Thoracic aorta (tissue), 2 donors: Measurements from ENCODE around the gene HAPLN3. TPM values are rescaled to one million over a fixed set of nuclear protein-coding genes. Genes with fewer than 3 reads are reported as not detected.
"Not testable (repeated sequence)": the region's sequence is repeated elsewhere in the genome, so short reads cannot be mapped to it uniquely, and the experiment has no call there.

Experiments used
- ATAC-seq: fragments of 150-250 bp; one replicate; pipeline ENCODE4 v1.8.0; 2017; ENCODE audit warnings: low read depth; ENCODE audit not compliant: insufficient number of reproducible peaks, low FRiP score
- DNase-seq: peaks from one replicate; pipeline ENCODE4 v3.0.0-alpha.2; 2020; ENCODE audit warnings: low spot score
- H3K27ac ChIP-seq, 2 donors: fragments of 200-600 bp; sonication (generic); 1 replicate in 1 of 2; 2 replicates in 1 of 2; pipeline ENCODE4 v1.5.1; 2016; ENCODE audit warnings: mild to moderate bottlenecking in 2 of 2, moderate library complexity in 2 of 2
- H3K27me3 ChIP-seq: fragments of 200-600 bp; sonication (generic); replicated peaks from 2 replicates; pipeline ENCODE4 v1.6.0; 2016; ENCODE audit warnings: mild to moderate bottlenecking; ENCODE audit not compliant: insufficient read depth
- H3K36me3 ChIP-seq: fragments of 200-600 bp; sonication (generic); one replicate; pipeline ENCODE4 v1.5.1; 2016
- H3K4me1 ChIP-seq, 2 donors: fragments of 200-600 bp; sonication (generic); 1 replicate in 1 of 2; 2 replicates in 1 of 2; pipeline versions ENCODE4 v1.5.1 to v1.6.0; 2016; ENCODE audit warnings: low read depth in 2 of 2, mild to moderate bottlenecking in 1 of 2; ENCODE audit not compliant: control insufficient read depth in 1 of 2
- H3K4me3 ChIP-seq: fragments of 200-600 bp; sonication (generic); 2 replicates; pipeline ENCODE4 v1.5.1; 2016; ENCODE audit warnings: mild to moderate bottlenecking
- H3K9me3 ChIP-seq: fragments of 200-600 bp; sonication (generic); 2 replicates; pipeline ENCODE4 v1.5.1; 2016
- total RNA-seq, 2 donors: library from RNA; depleted of rRNA; stranded (reverse); fragments of >200 nt; gene quantifications; one replicate each; pipeline versions ENCODE4 v1.1.0 to v1.2.3, GENCODE V29; 2016
- TF ChIP-seq, protein P1 (sequence below): fragments of 200-600 bp; sonication (generic); IDR thresholded peaks from one replicate; pipeline ENCODE4 v1.5.1; 2019; ENCODE audit warnings: antibody characterized with exemption

The HAPLN3 gene
- total RNA-seq, 2 donors from 2014 or later, result 111 to 173 TPM

GRCh38 chr15:88932875-88933330 is 37.6 kb upstream of the HAPLN3 start:
- Histone ChIP-seq H3K4me3 (no peak overlapping the region), H3K9me3 (no peaks in the 10 kb centered on the region), H3K4me1 (no peaks in the 10 kb centered on the region), H3K27me3 (no peaks in the 10 kb centered on the region), H3K27ac (no peak overlapping the region), H3K36me3 (no peaks in the 10 kb centered on the region)
- TF ChIP-seq, protein P1, sequence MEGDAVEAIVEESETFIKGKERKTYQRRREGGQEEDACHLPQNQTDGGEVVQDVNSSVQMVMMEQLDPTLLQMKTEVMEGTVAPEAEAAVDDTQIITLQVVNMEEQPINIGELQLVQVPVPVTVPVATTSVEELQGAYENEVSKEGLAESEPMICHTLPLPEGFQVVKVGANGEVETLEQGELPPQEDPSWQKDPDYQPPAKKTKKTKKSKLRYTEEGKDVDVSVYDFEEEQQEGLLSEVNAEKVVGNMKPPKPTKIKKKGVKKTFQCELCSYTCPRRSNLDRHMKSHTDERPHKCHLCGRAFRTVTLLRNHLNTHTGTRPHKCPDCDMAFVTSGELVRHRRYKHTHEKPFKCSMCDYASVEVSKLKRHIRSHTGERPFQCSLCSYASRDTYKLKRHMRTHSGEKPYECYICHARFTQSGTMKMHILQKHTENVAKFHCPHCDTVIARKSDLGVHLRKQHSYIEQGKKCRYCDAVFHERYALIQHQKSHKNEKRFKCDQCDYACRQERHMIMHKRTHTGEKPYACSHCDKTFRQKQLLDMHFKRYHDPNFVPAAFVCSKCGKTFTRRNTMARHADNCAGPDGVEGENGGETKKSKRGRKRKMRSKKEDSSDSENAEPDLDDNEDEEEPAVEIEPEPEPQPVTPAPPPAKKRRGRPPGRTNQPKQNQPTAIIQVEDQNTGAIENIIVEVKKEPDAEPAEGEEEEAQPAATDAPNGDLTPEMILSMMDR, result no peak
- DNase-seq (no peak), ATAC-seq (no peak)

DNA sequence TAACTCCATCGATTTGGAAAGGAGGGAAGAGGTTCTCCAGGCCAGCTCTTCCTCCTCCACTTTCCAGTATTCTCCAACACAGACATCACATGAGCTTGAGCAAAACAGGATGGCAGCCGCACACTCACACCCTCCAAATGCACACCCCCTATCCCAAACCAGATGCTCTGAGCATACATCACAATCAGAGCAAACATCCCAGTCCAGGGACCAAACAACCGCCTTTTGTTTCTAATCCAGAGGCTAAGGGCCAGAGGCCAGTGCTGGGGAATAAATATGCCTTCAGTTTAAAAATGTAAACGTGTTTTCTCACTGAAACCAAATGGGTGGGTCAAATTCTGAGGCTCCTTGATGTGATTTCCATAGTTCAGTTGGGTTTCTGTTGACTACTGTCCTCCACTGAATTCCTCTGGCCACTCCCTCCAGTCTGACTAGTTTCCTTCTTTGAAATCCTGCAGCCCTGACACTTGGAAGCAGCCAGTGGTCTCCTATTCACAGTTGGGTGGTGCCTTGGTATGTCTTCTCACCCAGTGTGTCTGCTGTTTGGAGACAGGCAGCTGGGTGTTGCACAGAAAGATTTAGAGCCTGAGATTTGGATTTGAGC is 37.0 kb upstream of the HAPLN3 start:
- DNase-seq (no peak), ATAC-seq (no peak)
- TF ChIP-seq, protein P1, result no peak
- Histone ChIP-seq H3K27ac (no peak overlapping the region), H3K4me1 (no peaks in the 10 kb centered on the region), H3K9me3 (no peaks in the 10 kb centered on the region), H3K4me3 (no peak overlapping the region), H3K36me3 (no peaks in the 10 kb centered on the region), H3K27me3 (no peaks in the 10 kb centered on the region)

GRCh38 chr15:88930579-88930978 is 35.2 kb upstream of the HAPLN3 start:
- Histone ChIP-seq H3K4me3 (no peak overlapping the region), H3K27me3 (no peaks in the 10 kb centered on the region), H3K9me3 (no peaks in the 10 kb centered on the region), H3K27ac (no peak overlapping the region), H3K4me1 (no peaks in the 10 kb centered on the region), H3K36me3 (no peaks in the 10 kb centered on the region)
- ATAC-seq, result no peak
- no peak for DNase-seq
- TF ChIP-seq, protein P1, result no peak

DNA sequence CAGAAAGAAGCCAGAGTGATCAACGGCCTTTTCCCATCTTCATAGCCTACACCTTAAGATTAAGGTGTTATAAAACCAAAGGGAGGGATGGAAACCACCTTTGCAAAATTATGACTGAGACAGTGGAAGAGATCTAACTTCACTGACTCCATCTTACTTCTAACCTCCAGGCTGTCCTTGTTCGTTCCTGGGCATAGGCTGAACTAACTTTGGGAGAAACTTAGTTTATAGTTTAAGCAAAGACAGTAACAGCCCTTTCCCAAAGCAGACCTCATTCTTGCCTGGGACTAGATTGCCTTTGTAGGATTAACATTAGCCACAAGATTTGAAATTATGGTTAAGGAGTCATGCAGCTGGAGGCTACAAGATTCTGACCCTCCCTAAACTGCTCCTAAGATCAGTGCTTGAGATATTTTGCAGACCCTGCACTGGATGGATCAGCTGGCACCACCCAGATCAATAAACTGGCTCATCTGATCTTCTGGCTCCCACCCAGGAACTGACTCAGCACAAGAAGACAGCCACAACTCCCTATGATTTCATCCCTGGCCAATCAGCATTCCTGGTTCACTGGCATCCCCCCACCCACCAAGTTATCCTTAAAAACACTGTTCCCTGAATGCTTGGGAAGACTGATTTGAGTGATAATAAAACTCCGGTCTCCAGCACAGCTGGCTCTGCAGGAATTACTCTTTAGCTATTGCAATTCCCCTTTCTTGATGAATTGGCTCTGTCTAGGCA is 34.2 kb upstream of the HAPLN3 start:
- not testable (repeated sequence) for H3K27me3 ChIP-seq, H3K9me3 ChIP-seq, H3K4me1 ChIP-seq, H3K27ac ChIP-seq, H3K36me3 ChIP-seq, H3K4me3 ChIP-seq, ATAC-seq, DNase-seq

GRCh38 chr15:88928192-88928591 is 32.8 kb upstream of the HAPLN3 start:
- H3K9me3 ChIP-seq, H3K4me1 ChIP-seq, H3K27ac ChIP-seq, H3K36me3 ChIP-seq, H3K27me3 ChIP-seq, ATAC-seq, H3K4me3 ChIP-seq, DNase-seq: not testable (repeated sequence)

GRCh38 chr15:88925648-88926047 is 30.3 kb upstream of the HAPLN3 start:
- H3K27ac ChIP-seq, H3K4me3 ChIP-seq, ATAC-seq, H3K27me3 ChIP-seq, H3K36me3 ChIP-seq, DNase-seq, H3K4me1 ChIP-seq, H3K9me3 ChIP-seq: not testable (repeated sequence)

DNA sequence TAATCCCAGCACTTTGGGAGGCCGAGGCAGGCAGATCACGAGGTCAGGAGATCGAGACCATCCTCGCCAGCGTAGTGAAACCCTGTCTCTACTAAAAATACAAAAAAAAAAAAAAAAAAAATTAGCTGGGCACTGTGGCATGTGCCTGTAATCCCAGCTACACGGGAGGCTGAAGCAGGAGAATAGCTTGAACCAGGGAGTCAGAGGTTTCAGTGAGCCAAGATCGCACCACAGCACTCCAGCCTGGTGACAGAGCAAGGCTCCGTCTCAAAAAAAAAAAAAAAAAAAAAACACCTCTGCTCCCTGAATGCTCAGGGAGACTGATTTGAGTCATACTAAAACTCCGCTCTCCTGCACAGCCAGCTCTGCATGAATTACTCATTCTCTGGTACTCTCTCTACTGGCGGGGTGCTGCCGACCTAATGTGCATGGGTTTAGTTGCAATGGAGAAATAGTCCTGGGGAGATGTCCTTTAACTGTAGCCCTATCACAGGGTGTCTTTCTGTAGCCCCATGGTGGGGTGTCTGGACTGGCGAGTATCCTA is 25.6 kb upstream of the HAPLN3 start:
- peak overlapping the region; percentile 27 to 83 for H3K27ac ChIP-seq
- not testable (repeated sequence) for DNase-seq, H3K36me3 ChIP-seq, H3K27me3 ChIP-seq, H3K4me3 ChIP-seq, H3K9me3 ChIP-seq
- peak; percentile 50 for ATAC-seq
- peaks cover 4 to 21% of the 10 kb centered on the region in 2 donors for H3K4me1 ChIP-seq
